Neural cell (in vitro differentiated cells): ENCODE data around the gene WNT7B.

Experiments
- CTCF ChIP-seq: fragments of 450-650 bp; IDR thresholded peaks from 2 replicates; pipeline ENCODE4 v1.5.1; 2014; ENCODE audit warnings: antibody characterized with exemption, mild to moderate bottlenecking, moderate library complexity; ENCODE audit not compliant: poor library complexity, severe bottlenecking
- EZH2 ChIP-seq: fragments of 200-600, 300-800 bp; shearing (Covaris generic), sonication (generic); IDR thresholded peaks from 2 replicates; pipeline ENCODE4 v1.6.1; 2014; ENCODE audit warnings: antibody characterized with exemption, low read length, borderline replicate concordance, mild to moderate bottlenecking; ENCODE audit not compliant: insufficient read depth, poor library complexity, severe bottlenecking
- POLR2AphosphoS5 ChIP-seq: IDR thresholded peaks from 2 replicates; pipeline ENCODE4 v1.6.1; 2012
- SMC3 ChIP-seq: fragments of 450-650 bp; conservative IDR thresholded peaks from 2 replicates; pipeline ENCODE4 v1.6.1; 2014; ENCODE audit warnings: antibody characterized with exemption, mild to moderate bottlenecking, moderate library complexity; ENCODE audit not compliant: poor library complexity

- TF ChIP-seq CTCF: no peak
- no peak for TF ChIP-seq POLR2AphosphoS5
- TF ChIP-seq SMC3: no peak
- no peak for TF ChIP-seq EZH2
Observed at GRCh38 chr22:45932071-45932470, 44.9 kb downstream of the WNT7B start.
